ENCODE results near the gene GIPR. TPM values are rescaled to one million over a fixed set of nuclear protein-coding genes. Genes with fewer than 3 reads are reported as not detected.

The GIPR gene
- total RNA-seq, 1 experiment from 2014 or later, result 3.9 TPM

- H4K20me1 ChIP-seq (ENCODE audit: insufficient read depth, low read depth, low read length), result no peaks in the 10 kb centered on the region
- peak overlapping the region; percentile 35; the same call in 1 of the 2 replicates for H2AFZ ChIP-seq (ENCODE audit: low read length)
- H3K4me3 ChIP-seq (ENCODE audit: low read length), result peak overlapping the region; percentile 65
- peak; percentile 71 for DNase-seq
- H3K27ac ChIP-seq (ENCODE audit: low read length), result no peak overlapping the region; the same call in 1 of the 2 replicates
- no peaks in the 10 kb centered on the region for H3K27me3 ChIP-seq (ENCODE audit: low read length)
- no peaks in the 10 kb centered on the region for H3K36me3 ChIP-seq (ENCODE audit: insufficient read depth, low read length)
- no peaks in the 10 kb centered on the region for H3K9me2 ChIP-seq (replicated peaks; ENCODE audit: insufficient read depth, low read length)
- H3K4me1 ChIP-seq (ENCODE audit: low read length), result peaks cover 55% of the 10 kb centered on the region
- H3K79me2 ChIP-seq (ENCODE audit: low read length), result no peaks in the 10 kb centered on the region
- H3K9ac ChIP-seq (ENCODE audit: low read length), result peak overlapping the region; percentile 61
- peak overlapping the region; percentile 76 for H3K4me2 ChIP-seq (ENCODE audit: low read depth, low read length, poor library complexity, severe bottlenecking)
- no peaks in the 10 kb centered on the region for H3K9me3 ChIP-seq (ENCODE audit: low read length)
These were observed 23.9 kb upstream of the GIPR start for GRCh38 chr19:45643927-45644771.

DNA sequence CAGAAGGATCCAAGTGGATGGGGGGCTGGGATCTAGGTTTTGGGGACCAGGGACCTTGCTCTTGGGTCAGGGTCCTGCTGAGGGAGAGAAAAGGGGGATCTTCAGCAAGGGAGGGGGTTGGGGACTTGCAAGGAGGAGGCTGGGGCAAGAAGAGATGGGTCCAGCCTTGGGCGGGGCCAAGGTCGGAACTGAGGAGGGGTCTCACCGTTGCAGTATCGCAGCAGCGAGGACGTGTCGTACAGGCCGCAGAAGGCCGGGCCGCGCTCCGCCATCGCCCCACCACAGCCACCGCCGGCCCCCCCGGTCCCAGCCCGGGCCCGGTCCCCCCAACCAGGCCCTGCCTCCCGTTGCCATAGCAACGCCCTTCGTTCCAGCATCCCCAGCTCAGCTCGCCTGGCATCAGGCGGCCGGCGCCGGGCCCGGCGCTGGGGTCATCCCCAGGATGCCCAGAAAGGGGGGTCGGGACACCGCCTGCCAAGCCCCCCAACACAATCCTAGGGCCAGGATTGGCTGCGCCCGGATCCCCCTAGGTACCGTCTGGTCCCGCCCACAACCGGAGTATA, 22.9 kb upstream of the GIPR start:
- H3K79me2 ChIP-seq (ENCODE audit: low read length), result no peaks in the 10 kb centered on the region
- H2AFZ ChIP-seq (ENCODE audit: low read length), result peak overlapping the region; percentile 69; the same call in 1 of the 2 replicates
- peak overlapping the region; percentile 60 for H3K4me3 ChIP-seq (ENCODE audit: low read length)
- H3K36me3 ChIP-seq (ENCODE audit: insufficient read depth, low read length), result no peaks in the 10 kb centered on the region
- H3K9me3 ChIP-seq (ENCODE audit: low read length), result no peaks in the 10 kb centered on the region
- peak overlapping the region; percentile 57 for H3K4me2 ChIP-seq (ENCODE audit: low read depth, low read length, poor library complexity, severe bottlenecking)
- peaks cover 50% of the 10 kb centered on the region for H3K4me1 ChIP-seq (ENCODE audit: low read length)
- H3K27ac ChIP-seq (ENCODE audit: low read length), result no peak overlapping the region
- H3K27me3 ChIP-seq (ENCODE audit: low read length), result no peaks in the 10 kb centered on the region
- no peaks in the 10 kb centered on the region for H3K9me2 ChIP-seq (replicated peaks; ENCODE audit: insufficient read depth, low read length)
- H4K20me1 ChIP-seq (ENCODE audit: insufficient read depth, low read depth, low read length), result no peaks in the 10 kb centered on the region
- peak; percentile 49 for DNase-seq
- peak overlapping the region; percentile 39 for H3K9ac ChIP-seq (ENCODE audit: low read length)

GRCh38 chr19:45645631-45646344, 22.2 kb upstream of the GIPR start:
- H3K9me3 ChIP-seq (ENCODE audit: low read length), result no peaks in the 10 kb centered on the region
- no peaks in the 10 kb centered on the region for H3K36me3 ChIP-seq (ENCODE audit: insufficient read depth, low read length)
- H3K4me3 ChIP-seq (ENCODE audit: low read length), result peak overlapping the region; percentile 60
- peaks cover 49% of the 10 kb centered on the region for H3K4me1 ChIP-seq (ENCODE audit: low read length)
- H3K79me2 ChIP-seq (ENCODE audit: low read length), result no peaks in the 10 kb centered on the region
- peak overlapping the region; percentile 57 for H3K4me2 ChIP-seq (ENCODE audit: low read depth, low read length, poor library complexity, severe bottlenecking)
- no peaks in the 10 kb centered on the region for H4K20me1 ChIP-seq (ENCODE audit: insufficient read depth, low read depth, low read length)
- peak overlapping the region; percentile 42 for H3K9ac ChIP-seq (ENCODE audit: low read length)
- H3K27me3 ChIP-seq (ENCODE audit: low read length), result no peaks in the 10 kb centered on the region
- no peaks in the 10 kb centered on the region for H3K9me2 ChIP-seq (replicated peaks; ENCODE audit: insufficient read depth, low read length)
- no peak overlapping the region for H3K27ac ChIP-seq (ENCODE audit: low read length)
- peak; percentile 97 for DNase-seq
- peak overlapping the region; percentile 69 for H2AFZ ChIP-seq (ENCODE audit: low read length)

- Histone ChIP-seq H4K20me1 (ENCODE audit: insufficient read depth, low read depth, low read length) (no peaks in the 10 kb centered on the region), H3K9ac (ENCODE audit: low read length) (peak overlapping the region; percentile 42), H3K4me3 (ENCODE audit: low read length) (peak overlapping the region; percentile 60), H3K9me2 (replicated peaks; ENCODE audit: insufficient read depth, low read length) (no peaks in the 10 kb centered on the region), H3K36me3 (ENCODE audit: insufficient read depth, low read length) (no peaks in the 10 kb centered on the region), H3K79me2 (ENCODE audit: low read length) (no peaks in the 10 kb centered on the region), H3K27me3 (ENCODE audit: low read length) (no peaks in the 10 kb centered on the region), H3K4me2 (ENCODE audit: low read depth, low read length, poor library complexity, severe bottlenecking) (peak overlapping the region; percentile 57), H3K27ac (ENCODE audit: low read length) (no peak overlapping the region), H3K9me3 (ENCODE audit: low read length) (no peaks in the 10 kb centered on the region), H3K4me1 (ENCODE audit: low read length) (peaks cover 45% of the 10 kb centered on the region), H2AFZ (ENCODE audit: low read length) (peak overlapping the region; percentile 69; the same call in 1 of the 2 replicates)
- DNase-seq, result no peak
These were observed 21.7 kb upstream of the GIPR start for GRCh38 chr19:45646345-45646698.

DNA sequence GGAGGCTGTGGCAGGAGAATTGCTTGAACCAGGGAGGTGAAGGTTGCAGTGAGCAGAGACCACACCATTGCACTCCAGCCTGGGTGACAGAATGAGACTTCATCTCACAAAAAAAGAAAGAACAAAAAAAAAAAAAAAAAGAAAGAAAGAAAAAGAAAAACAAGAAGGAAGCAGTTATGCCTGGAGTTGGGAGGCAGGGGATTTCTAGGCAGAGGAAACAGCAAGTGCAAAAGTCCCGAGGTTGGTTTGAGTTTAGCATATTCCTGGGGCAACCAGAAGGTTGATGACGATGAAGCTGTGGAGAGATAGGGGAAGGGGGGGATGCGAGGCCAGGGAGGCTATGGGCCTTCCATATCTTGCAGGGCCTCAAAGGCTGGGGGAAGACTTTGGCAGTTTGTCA, 17.3 kb upstream of the GIPR start:
- no peak overlapping the region for H3K27ac ChIP-seq (ENCODE audit: low read length)
- no peak overlapping the region for H3K4me2 ChIP-seq (ENCODE audit: low read depth, low read length, poor library complexity, severe bottlenecking)
- no peaks in the 10 kb centered on the region for H3K27me3 ChIP-seq (ENCODE audit: low read length)
- no peak overlapping the region for H3K4me3 ChIP-seq (ENCODE audit: low read length)
- no peaks in the 10 kb centered on the region for H3K36me3 ChIP-seq (ENCODE audit: insufficient read depth, low read length)
- no peaks in the 10 kb centered on the region for H4K20me1 ChIP-seq (ENCODE audit: insufficient read depth, low read depth, low read length)
- H3K9me2 ChIP-seq (replicated peaks; ENCODE audit: insufficient read depth, low read length), result no peaks in the 10 kb centered on the region
- H3K79me2 ChIP-seq (ENCODE audit: low read length), result no peaks in the 10 kb centered on the region
- H3K9ac ChIP-seq (ENCODE audit: low read length), result no peak overlapping the region
- DNase-seq, result no peak
- no peak overlapping the region for H2AFZ ChIP-seq (ENCODE audit: low read length)
- no peaks in the 10 kb centered on the region for H3K9me3 ChIP-seq (ENCODE audit: low read length)
- peaks cover 7% of the 10 kb centered on the region for H3K4me1 ChIP-seq (ENCODE audit: low read length)

GRCh38 chr19:45653634-45654033, 14.4 kb upstream of the GIPR start:
- H3K27ac ChIP-seq (ENCODE audit: low read length), result no peak overlapping the region
- H2AFZ ChIP-seq (ENCODE audit: low read length), result no peak overlapping the region
- H3K9ac ChIP-seq (ENCODE audit: low read length), result no peak overlapping the region
- H3K9me3 ChIP-seq (ENCODE audit: low read length), result no peaks in the 10 kb centered on the region
- no peaks in the 10 kb centered on the region for H4K20me1 ChIP-seq (ENCODE audit: insufficient read depth, low read depth, low read length)
- no peaks in the 10 kb centered on the region for H3K36me3 ChIP-seq (ENCODE audit: insufficient read depth, low read length)
- H3K9me2 ChIP-seq (replicated peaks; ENCODE audit: insufficient read depth, low read length), result no peaks in the 10 kb centered on the region
- no peaks in the 10 kb centered on the region for H3K4me1 ChIP-seq (ENCODE audit: low read length)
- no peak overlapping the region for H3K4me3 ChIP-seq (ENCODE audit: low read length)
- H3K79me2 ChIP-seq (ENCODE audit: low read length), result no peaks in the 10 kb centered on the region
- DNase-seq, result no peak
- H3K27me3 ChIP-seq (ENCODE audit: low read length), result no peaks in the 10 kb centered on the region
- no peak overlapping the region for H3K4me2 ChIP-seq (ENCODE audit: low read depth, low read length, poor library complexity, severe bottlenecking)

DNA sequence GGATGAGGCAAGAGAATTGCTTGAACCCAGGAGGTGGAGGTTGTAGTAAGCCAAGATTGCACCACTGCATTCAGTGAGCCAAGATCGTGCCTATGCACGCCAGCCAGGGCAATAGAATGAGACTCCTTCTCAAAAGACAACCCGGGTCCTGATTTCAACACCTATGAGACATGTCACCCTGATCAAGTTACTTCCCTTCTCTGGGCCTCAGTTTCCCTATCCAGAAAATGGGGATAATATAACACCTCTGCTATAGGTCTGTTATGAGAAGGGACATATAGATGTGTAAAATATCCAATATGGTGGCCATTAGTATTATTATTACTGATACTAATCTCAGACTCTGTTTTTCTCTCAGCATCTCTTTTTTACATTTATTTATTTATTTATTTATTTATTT, 12.9 kb upstream of the GIPR start:
- Histone ChIP-seq H3K4me2 (ENCODE audit: low read depth, low read length, poor library complexity, severe bottlenecking) (no peak overlapping the region), H2AFZ (ENCODE audit: low read length) (no peak overlapping the region), H4K20me1 (ENCODE audit: insufficient read depth, low read depth, low read length) (no peaks in the 10 kb centered on the region), H3K4me1 (ENCODE audit: low read length) (no peaks in the 10 kb centered on the region), H3K4me3 (ENCODE audit: low read length) (no peak overlapping the region), H3K9me2 (replicated peaks; ENCODE audit: insufficient read depth, low read length) (no peaks in the 10 kb centered on the region), H3K9me3 (ENCODE audit: low read length) (no peaks in the 10 kb centered on the region), H3K27me3 (ENCODE audit: low read length) (no peaks in the 10 kb centered on the region), H3K27ac (ENCODE audit: low read length) (no peak overlapping the region), H3K9ac (ENCODE audit: low read length) (no peak overlapping the region), H3K79me2 (ENCODE audit: low read length) (no peaks in the 10 kb centered on the region), H3K36me3 (ENCODE audit: insufficient read depth, low read length) (no peaks in the 10 kb centered on the region)
- no peak for DNase-seq

DNA sequence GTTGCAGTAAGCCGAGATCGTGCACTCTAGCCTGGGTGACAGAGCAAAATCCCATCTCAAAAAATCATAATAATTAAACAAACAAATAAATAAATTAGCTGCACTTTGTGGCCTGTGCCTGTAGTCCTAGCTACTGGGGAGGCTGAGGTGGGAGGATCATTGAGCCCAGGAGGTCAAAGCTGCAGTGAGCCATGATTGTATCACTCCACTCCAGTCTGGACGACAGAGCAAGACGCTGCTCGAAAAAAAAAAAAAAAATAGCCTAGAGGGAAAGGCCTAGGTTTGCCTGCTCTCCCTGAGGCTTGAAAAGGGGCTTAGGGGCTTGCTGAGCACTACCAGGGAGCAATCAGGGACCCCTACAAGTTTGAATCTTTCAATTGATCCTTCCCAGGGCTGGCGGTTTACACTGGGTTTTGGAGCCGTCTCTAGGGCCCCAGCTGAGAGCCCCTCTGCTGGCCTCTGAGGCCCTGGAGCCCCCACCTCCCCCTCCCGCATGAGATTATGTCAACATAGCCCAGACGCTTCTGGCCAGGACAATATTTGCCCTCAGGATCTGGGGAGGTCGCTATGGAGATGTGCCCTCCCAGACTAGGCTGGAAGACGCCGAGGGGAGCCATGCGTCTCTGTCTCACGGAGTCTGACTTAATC, 10.4 kb upstream of the GIPR start:
- no peaks in the 10 kb centered on the region for H3K4me1 ChIP-seq (ENCODE audit: low read length)
- H3K9me3 ChIP-seq (ENCODE audit: low read length), result no peaks in the 10 kb centered on the region
- no peak overlapping the region for H3K9ac ChIP-seq (ENCODE audit: low read length)
- no peak overlapping the region for H2AFZ ChIP-seq (ENCODE audit: low read length)
- H4K20me1 ChIP-seq (ENCODE audit: insufficient read depth, low read depth, low read length), result no peaks in the 10 kb centered on the region
- H3K27me3 ChIP-seq (ENCODE audit: low read length), result no peaks in the 10 kb centered on the region
- no peak overlapping the region for H3K4me3 ChIP-seq (ENCODE audit: low read length)
- no peaks in the 10 kb centered on the region for H3K9me2 ChIP-seq (replicated peaks; ENCODE audit: insufficient read depth, low read length)
- no peak overlapping the region for H3K27ac ChIP-seq (ENCODE audit: low read length)
- H3K36me3 ChIP-seq (ENCODE audit: insufficient read depth, low read length), result no peaks in the 10 kb centered on the region
- H3K79me2 ChIP-seq (ENCODE audit: low read length), result no peaks in the 10 kb centered on the region
- DNase-seq, result no peak
- H3K4me2 ChIP-seq (ENCODE audit: low read depth, low read length, poor library complexity, severe bottlenecking), result no peak overlapping the region

Data from Karpas-422 (cell line).